ENCODE measurements around the gene ZER1. TPM values are rescaled to one million over a fixed set of nuclear protein-coding genes. Genes with fewer than 3 reads are reported as not detected.

ZER1 gene
- polyA plus RNA-seq, 1 donor from 2014 or later = 30.6 TPM

DNA sequence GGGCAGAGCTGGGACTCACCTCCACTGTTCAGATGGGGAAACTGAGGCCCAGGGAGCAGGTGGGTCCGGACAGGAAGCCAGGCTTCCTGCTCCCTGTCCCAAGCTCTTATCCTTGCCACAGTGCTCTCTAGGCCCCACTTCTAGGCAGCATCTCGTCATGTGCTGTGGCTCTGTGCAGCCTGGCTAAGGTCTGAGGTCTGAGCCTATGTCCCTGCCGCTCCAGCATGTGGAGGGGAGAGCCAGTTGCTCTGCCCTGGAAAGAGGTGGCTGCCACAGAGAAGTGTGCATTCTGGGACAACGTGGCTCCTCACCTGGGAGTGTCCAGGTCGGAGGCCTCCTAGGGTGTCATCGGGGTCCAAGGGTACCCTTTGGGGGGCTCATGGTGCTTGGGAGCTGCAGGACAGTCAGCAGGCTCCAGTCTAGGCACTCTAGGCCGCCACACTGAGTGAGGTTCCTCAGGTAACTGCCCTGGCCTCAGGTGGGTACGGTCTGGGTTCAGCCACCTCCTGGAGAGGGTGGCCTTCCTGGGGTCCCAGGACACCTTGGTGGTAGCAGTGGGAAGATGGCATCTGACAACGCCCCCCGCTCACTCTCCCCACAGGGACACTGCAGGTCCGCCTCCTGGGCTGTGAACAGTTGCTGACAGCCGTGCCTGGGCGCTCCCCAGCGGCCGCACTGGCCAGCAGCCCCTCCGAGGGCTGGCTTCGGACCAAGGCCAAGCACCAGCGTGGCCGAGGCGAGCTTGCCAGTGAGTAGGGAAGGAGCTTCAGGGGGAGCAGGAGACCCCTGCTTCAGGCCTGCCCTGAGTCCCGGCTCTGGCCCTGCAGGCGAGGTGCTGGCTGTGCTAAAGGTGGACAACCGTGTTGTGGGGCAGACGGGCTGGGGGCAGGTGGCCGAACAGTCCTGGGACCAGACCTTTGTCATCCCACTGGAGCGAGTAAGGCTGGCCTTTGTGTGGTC lies 59.0 kb downstream of the ZER1 start:
- Histone ChIP-seq H3K79me2 (replicated peaks; ENCODE audit: insufficient read depth, low read length) (no peaks in the 10 kb centered on the region), H3K9me2 (ENCODE audit: insufficient read depth, low read length) (no peaks in the 10 kb centered on the region), H3K4me3 (ENCODE audit: low read length) (no peak overlapping the region), H4K20me1 (ENCODE audit: insufficient read depth) (no peaks in the 10 kb centered on the region), H3K36me3 (ENCODE audit: insufficient read depth, low read length) (no peaks in the 10 kb centered on the region), H3K9ac (ENCODE audit: low read length) (no peak overlapping the region), H3F3A (ENCODE audit: insufficient read depth, low read length, poor library complexity, severe bottlenecking) (no peaks in the 10 kb centered on the region), H3K27ac (ENCODE audit: low read length) (no peak overlapping the region), H3K27me3 (ENCODE audit: insufficient read depth, low read depth, low read length) (no peaks in the 10 kb centered on the region), H3K9me3 (ENCODE audit: low read length) (no peaks in the 10 kb centered on the region), H2AFZ (ENCODE audit: low read depth, low read length) (no peak overlapping the region), H3K4me2 (ENCODE audit: low read length) (no peak overlapping the region)
- TF ChIP-seq MXI1 (conservative IDR thresholded peaks at IDR 0.05; ENCODE audit: poor library complexity, severe bottlenecking) (no peak), RAD21 (conservative IDR thresholded peaks at IDR 0.05) (no peak), TAF1 (IDR thresholded peaks at IDR 0.05; ENCODE audit: low read depth) (no peak), EZH2 (IDR thresholded peaks at IDR 0.05; ENCODE audit: borderline replicate concordance, insufficient read depth, low read length, poor library complexity, severe bottlenecking) (no peak), POLR2AphosphoS5 (IDR thresholded peaks at IDR 0.05) (no peak), SMC3 (conservative IDR thresholded peaks at IDR 0.05; ENCODE audit: poor library complexity) (no peak), EP300 (conservative IDR thresholded peaks at IDR 0.05; ENCODE audit: poor library complexity, severe bottlenecking) (no peak)
- TF ChIP-seq, protein P1, sequence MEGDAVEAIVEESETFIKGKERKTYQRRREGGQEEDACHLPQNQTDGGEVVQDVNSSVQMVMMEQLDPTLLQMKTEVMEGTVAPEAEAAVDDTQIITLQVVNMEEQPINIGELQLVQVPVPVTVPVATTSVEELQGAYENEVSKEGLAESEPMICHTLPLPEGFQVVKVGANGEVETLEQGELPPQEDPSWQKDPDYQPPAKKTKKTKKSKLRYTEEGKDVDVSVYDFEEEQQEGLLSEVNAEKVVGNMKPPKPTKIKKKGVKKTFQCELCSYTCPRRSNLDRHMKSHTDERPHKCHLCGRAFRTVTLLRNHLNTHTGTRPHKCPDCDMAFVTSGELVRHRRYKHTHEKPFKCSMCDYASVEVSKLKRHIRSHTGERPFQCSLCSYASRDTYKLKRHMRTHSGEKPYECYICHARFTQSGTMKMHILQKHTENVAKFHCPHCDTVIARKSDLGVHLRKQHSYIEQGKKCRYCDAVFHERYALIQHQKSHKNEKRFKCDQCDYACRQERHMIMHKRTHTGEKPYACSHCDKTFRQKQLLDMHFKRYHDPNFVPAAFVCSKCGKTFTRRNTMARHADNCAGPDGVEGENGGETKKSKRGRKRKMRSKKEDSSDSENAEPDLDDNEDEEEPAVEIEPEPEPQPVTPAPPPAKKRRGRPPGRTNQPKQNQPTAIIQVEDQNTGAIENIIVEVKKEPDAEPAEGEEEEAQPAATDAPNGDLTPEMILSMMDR (IDR thresholded peaks at IDR 0.05; ENCODE audit: poor library complexity, severe bottlenecking) = no peak
- TF ChIP-seq, protein P2, sequence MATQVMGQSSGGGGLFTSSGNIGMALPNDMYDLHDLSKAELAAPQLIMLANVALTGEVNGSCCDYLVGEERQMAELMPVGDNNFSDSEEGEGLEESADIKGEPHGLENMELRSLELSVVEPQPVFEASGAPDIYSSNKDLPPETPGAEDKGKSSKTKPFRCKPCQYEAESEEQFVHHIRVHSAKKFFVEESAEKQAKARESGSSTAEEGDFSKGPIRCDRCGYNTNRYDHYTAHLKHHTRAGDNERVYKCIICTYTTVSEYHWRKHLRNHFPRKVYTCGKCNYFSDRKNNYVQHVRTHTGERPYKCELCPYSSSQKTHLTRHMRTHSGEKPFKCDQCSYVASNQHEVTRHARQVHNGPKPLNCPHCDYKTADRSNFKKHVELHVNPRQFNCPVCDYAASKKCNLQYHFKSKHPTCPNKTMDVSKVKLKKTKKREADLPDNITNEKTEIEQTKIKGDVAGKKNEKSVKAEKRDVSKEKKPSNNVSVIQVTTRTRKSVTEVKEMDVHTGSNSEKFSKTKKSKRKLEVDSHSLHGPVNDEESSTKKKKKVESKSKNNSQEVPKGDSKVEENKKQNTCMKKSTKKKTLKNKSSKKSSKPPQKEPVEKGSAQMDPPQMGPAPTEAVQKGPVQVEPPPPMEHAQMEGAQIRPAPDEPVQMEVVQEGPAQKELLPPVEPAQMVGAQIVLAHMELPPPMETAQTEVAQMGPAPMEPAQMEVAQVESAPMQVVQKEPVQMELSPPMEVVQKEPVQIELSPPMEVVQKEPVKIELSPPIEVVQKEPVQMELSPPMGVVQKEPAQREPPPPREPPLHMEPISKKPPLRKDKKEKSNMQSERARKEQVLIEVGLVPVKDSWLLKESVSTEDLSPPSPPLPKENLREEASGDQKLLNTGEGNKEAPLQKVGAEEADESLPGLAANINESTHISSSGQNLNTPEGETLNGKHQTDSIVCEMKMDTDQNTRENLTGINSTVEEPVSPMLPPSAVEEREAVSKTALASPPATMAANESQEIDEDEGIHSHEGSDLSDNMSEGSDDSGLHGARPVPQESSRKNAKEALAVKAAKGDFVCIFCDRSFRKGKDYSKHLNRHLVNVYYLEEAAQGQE (IDR thresholded peaks at IDR 0.05; ENCODE audit: borderline replicate concordance) = no peak

DNA sequence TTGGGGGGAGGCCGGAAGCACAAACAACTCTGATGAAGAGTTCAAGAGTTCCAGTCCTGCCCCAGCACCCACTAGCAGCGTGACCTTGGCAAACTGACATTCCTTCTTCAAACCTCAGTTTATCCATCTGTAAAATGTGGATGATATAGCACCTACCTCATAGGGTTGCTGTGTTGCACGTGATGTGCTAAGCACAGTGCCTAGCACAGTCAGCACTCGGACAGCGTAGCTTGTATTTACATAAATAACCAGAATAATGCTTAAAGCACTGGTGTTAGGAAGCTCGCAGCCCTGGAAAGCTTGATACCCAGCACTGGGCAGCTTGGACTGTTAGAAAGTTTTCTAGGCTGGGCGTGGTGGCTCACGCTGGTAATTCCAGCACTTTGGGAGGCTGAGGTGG lies 64.3 kb downstream of the ZER1 start:
- Histone ChIP-seq H3F3A (ENCODE audit: insufficient read depth, low read length, poor library complexity, severe bottlenecking) (no peaks in the 10 kb centered on the region), H3K79me2 (replicated peaks; ENCODE audit: insufficient read depth, low read length) (no peaks in the 10 kb centered on the region), H3K27me3 (ENCODE audit: insufficient read depth, low read depth, low read length) (no peaks in the 10 kb centered on the region), H3K4me2 (ENCODE audit: low read length) (no peak overlapping the region), H4K20me1 (ENCODE audit: insufficient read depth) (no peaks in the 10 kb centered on the region), H3K36me3 (ENCODE audit: insufficient read depth, low read length) (no peaks in the 10 kb centered on the region), H3K9ac (ENCODE audit: low read length) (no peak overlapping the region), H3K9me3 (ENCODE audit: low read length) (no peaks in the 10 kb centered on the region), H3K4me3 (ENCODE audit: low read length) (no peak overlapping the region), H3K9me2 (ENCODE audit: insufficient read depth, low read length) (no peaks in the 10 kb centered on the region), H2AFZ (ENCODE audit: low read depth, low read length) (no peak overlapping the region), H3K27ac (ENCODE audit: low read length) (no peak overlapping the region)
- no peak for TF ChIP-seq SMC3 (conservative IDR thresholded peaks at IDR 0.05; ENCODE audit: poor library complexity)
- no peak for TF ChIP-seq MXI1 (conservative IDR thresholded peaks at IDR 0.05; ENCODE audit: poor library complexity, severe bottlenecking)
- TF ChIP-seq POLR2AphosphoS5 (IDR thresholded peaks at IDR 0.05) = no peak
- no peak for TF ChIP-seq RAD21 (conservative IDR thresholded peaks at IDR 0.05)
- TF ChIP-seq EZH2 (IDR thresholded peaks at IDR 0.05; ENCODE audit: borderline replicate concordance, insufficient read depth, low read length, poor library complexity, severe bottlenecking) = no peak
- TF ChIP-seq, protein P1 (IDR thresholded peaks at IDR 0.05; ENCODE audit: poor library complexity, severe bottlenecking) = no peak
- TF ChIP-seq TAF1 (IDR thresholded peaks at IDR 0.05; ENCODE audit: low read depth) = no peak
- TF ChIP-seq, protein P2 (IDR thresholded peaks at IDR 0.05; ENCODE audit: borderline replicate concordance) = no peak
- no peak for TF ChIP-seq EP300 (conservative IDR thresholded peaks at IDR 0.05; ENCODE audit: poor library complexity, severe bottlenecking)

Data from neural cell (in vitro differentiated cells).